Nephron (organoid): ENCODE measurements around the gene CXCR2.

Experiments used
- H3K27ac Mint-ChIP-seq, 3 experiments: 2 replicates each; pipeline ENCODE4 v1.8.0; 2020; ENCODE audit warnings: mixed read lengths in 3 of 3, mild to moderate bottlenecking in 2 of 3, moderate library complexity in 1 of 3
- H3K27me3 Mint-ChIP-seq: 2 replicates; pipeline ENCODE4 v1.8.0; 2021; ENCODE audit warnings: low read depth, mild to moderate bottlenecking, moderate library complexity, mixed read lengths
- H3K36me3 Mint-ChIP-seq: 2 replicates; pipeline ENCODE4 v1.8.0; 2020; ENCODE audit warnings: low read depth, mixed read lengths
- H3K4me1 Mint-ChIP-seq: 2 replicates; pipeline ENCODE4 v1.8.0; 2020; ENCODE audit warnings: mixed read lengths
- H3K4me3 Mint-ChIP-seq, 3 experiments: 2 replicates each; pipeline ENCODE4 v1.8.0; 2020; ENCODE audit warnings: mild to moderate bottlenecking in 3 of 3, mixed read lengths in 3 of 3, moderate library complexity in 2 of 3
- H3K9me3 Mint-ChIP-seq: 2 replicates; pipeline ENCODE4 v1.8.0; 2020; ENCODE audit warnings: mixed read lengths
- CTCF ChIP-seq, 3 experiments: fragments of 200-600 bp; sonication (generic); IDR thresholded peaks; one replicate each; pipeline ENCODE4 v1.5.0; 2021; ENCODE audit warnings: antibody characterized with exemption in 3 of 3; ENCODE audit not compliant: unreplicated experiment in 3 of 3

The CXCR2 gene

GRCh38 chr2:218180467-218181114 is 54.8 kb downstream of the CXCR2 start:
- Mint-ChIP-seq H3K36me3 (no peaks in the 10 kb centered on the region), H3K27me3 (peaks cover 14% of the 10 kb centered on the region), H3K27ac (no peak overlapping the region), H3K4me1 (no peaks in the 10 kb centered on the region), H3K9me3 (no peaks in the 10 kb centered on the region), H3K4me3 (no peak overlapping the region)
- no peak for TF ChIP-seq CTCF (IDR thresholded peaks at IDR 0.05; ENCODE audit: unreplicated experiment in 3 of 3)

- no peaks in the 10 kb centered on the region for H3K9me3 Mint-ChIP-seq
- no peak overlapping the region for H3K27ac Mint-ChIP-seq
- no peaks in the 10 kb centered on the region for H3K36me3 Mint-ChIP-seq
- H3K27me3 Mint-ChIP-seq, result peaks cover 14% of the 10 kb centered on the region
- peaks cover 16% of the 10 kb centered on the region for H3K4me1 Mint-ChIP-seq
- no peak overlapping the region for H3K4me3 Mint-ChIP-seq
- no peak for TF ChIP-seq CTCF (IDR thresholded peaks at IDR 0.05; ENCODE audit: unreplicated experiment in 3 of 3)
Measured at GRCh38 chr2:218184331-218184730, 58.5 kb downstream of the CXCR2 start.

- Mint-ChIP-seq H3K4me1 (peaks cover 16% of the 10 kb centered on the region), H3K4me3 (no peak overlapping the region), H3K9me3 (no peaks in the 10 kb centered on the region), H3K27ac (no peak overlapping the region), H3K27me3 (peaks cover 5% of the 10 kb centered on the region), H3K36me3 (no peaks in the 10 kb centered on the region)
- peak; percentile 54 to 64 (median 64) for TF ChIP-seq CTCF (IDR thresholded peaks at IDR 0.05; ENCODE audit: unreplicated experiment in 3 of 3)
Measured at GRCh38 chr2:218186355-218186766, 60.5 kb downstream of the CXCR2 start.
